Body of pancreas (tissue), 4 donors: ENCODE results near the gene GRAMD2A. TPM values are rescaled to one million over a fixed set of nuclear protein-coding genes. Genes with fewer than 3 reads are reported as not detected.

Experiments used
- ATAC-seq: fragments of 150-250 bp; one replicate; pipeline ENCODE4 v1.9.1; 2016
- DNase-seq, 4 donors: peaks; one replicate each; pipeline ENCODE4 v3.0.0-alpha.2; 2019
- H3K27ac ChIP-seq, 4 donors: fragments of 200-600 bp; sonication (generic); 1 replicate in 3 of 4; 2 replicates in 1 of 4; pipeline versions ENCODE4 v1.5.1 to v1.6.1; 2016 to 2019; ENCODE audit warnings: mild to moderate bottlenecking in 1 of 4, mixed read lengths in 1 of 4, moderate library complexity in 1 of 4
- H3K27me3 ChIP-seq, 2 donors: fragments of 200-600 bp; sonication (generic); one replicate each; pipeline ENCODE4 v1.6.0; 2016; ENCODE audit warnings: mild to moderate bottlenecking in 1 of 2
- H3K36me3 ChIP-seq, 2 donors: fragments of 200-600 bp; sonication (generic); replicated peaks in 1 of 2; 2 replicates each; pipeline ENCODE4 v1.5.1; 2016; ENCODE audit warnings: low read depth in 2 of 2; ENCODE audit not compliant: insufficient read depth in 1 of 2
- H3K4me1 ChIP-seq: fragments of 200-600 bp; sonication (generic); one replicate; pipeline ENCODE4 v1.6.0; 2016
- H3K4me3 ChIP-seq, 2 donors: fragments of 200-600 bp; sonication (generic); 1 replicate in 1 of 2; 2 replicates in 1 of 2; pipeline ENCODE4 v1.5.1; 2016 to 2019
- H3K9me3 ChIP-seq, 3 donors: fragments of 200-600 bp; sonication (generic); 1 replicate in 2 of 3; 2 replicates in 1 of 3; pipeline ENCODE4 v1.5.1; 2016
- POLR2A ChIP-seq, 3 donors: fragments of 450-650 bp; IDR thresholded peaks; one replicate each; pipeline ENCODE4 v1.6.1; 2016; ENCODE audit warnings: antibody characterized with exemption in 3 of 3, mild to moderate bottlenecking in 2 of 3
- WGBS, 2 donors: methylation state at CpG; one replicate each; pipeline ENCODE4 v1.1.5; 2017; 5-methylcytosine and 5-hydroxymethylcytosine counted together
- intact Hi-C: fragments of 100-400 bp; cut with DNase I; formaldehyde crosslinking; loops from one replicate; pipeline ENCODE4 v1.15.1; 2023
- total RNA-seq, 2 donors: library from RNA; depleted of rRNA; stranded (reverse); fragments of >200 nt; gene quantifications; one replicate each; pipeline ENCODE4 v1.1.0, GENCODE V29; 2016
- TF ChIP-seq, protein P1 (sequence below), 7 experiments: fragments of 450-650 bp in 4 of 7; fragments of 200-600 bp in 3 of 7; sonication (generic) in 3 of 7; IDR thresholded peaks; one replicate each; pipeline ENCODE4 v1.5.1; 2016 to 2019; ENCODE audit warnings: antibody characterized with exemption in 7 of 7

Gene GRAMD2A
- total RNA-seq, 2 donors from 2014 or later: 0.26 TPM; not detected in 1

DNA sequence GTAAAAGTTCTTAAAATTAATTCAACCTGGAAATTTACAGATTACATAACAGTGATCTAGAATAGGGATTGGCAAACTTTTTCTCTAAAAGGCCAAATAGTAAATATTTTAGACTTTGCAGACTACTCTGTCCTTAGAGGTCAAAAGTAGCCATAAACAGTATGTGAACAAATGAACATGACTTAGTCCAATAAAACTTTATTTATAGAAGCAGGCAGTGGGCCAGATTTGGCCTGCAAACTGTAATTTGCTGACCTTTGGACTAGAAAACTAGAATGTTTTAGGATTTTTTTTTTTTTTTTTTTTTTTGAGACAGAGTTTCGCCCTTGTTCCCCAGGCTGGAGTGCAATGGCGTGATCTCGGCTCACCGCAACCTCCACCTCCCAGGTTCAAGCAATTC is 67.3 kb downstream of the GRAMD2A start:
- H3K9me3 ChIP-seq: no peaks in the 10 kb centered on the region
- no peak overlapping the region for H3K4me3 ChIP-seq
- H3K27ac ChIP-seq: no peak overlapping the region
- no peaks in the 10 kb centered on the region for H3K27me3 ChIP-seq
- TF ChIP-seq POLR2A (IDR thresholded peaks at IDR 0.05): no peak
- TF ChIP-seq, protein P1, sequence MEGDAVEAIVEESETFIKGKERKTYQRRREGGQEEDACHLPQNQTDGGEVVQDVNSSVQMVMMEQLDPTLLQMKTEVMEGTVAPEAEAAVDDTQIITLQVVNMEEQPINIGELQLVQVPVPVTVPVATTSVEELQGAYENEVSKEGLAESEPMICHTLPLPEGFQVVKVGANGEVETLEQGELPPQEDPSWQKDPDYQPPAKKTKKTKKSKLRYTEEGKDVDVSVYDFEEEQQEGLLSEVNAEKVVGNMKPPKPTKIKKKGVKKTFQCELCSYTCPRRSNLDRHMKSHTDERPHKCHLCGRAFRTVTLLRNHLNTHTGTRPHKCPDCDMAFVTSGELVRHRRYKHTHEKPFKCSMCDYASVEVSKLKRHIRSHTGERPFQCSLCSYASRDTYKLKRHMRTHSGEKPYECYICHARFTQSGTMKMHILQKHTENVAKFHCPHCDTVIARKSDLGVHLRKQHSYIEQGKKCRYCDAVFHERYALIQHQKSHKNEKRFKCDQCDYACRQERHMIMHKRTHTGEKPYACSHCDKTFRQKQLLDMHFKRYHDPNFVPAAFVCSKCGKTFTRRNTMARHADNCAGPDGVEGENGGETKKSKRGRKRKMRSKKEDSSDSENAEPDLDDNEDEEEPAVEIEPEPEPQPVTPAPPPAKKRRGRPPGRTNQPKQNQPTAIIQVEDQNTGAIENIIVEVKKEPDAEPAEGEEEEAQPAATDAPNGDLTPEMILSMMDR (IDR thresholded peaks at IDR 0.05): no peak
- H3K4me1 ChIP-seq: no peaks in the 10 kb centered on the region
- no peak for DNase-seq
- 98 to 100% methylated on average over 4 of the region's 4 CpGs for WGBS, 2 donors
- intact Hi-C loops: no loop called here
- no peak for ATAC-seq
- H3K36me3 ChIP-seq: no peaks in the 10 kb centered on the region

DNA sequence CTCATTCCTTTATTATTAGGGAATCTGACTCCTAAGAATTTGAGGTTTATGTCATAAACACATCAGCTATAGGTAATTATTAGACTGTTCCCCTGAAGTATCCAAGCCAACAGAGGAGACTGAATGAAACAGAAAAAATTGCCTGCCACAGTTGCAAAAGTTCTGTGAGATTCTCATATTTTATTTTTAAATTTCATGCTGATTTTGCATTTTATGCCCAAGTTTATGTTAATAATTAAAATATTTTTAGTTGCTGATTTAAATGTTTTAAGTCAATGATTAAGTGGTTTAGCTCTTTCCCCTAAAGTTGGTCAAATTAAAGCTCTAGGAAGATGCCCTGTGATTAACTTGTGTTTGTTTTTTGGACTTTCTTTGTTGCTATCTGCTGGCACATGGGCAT is 69.2 kb downstream of the GRAMD2A start:
- TF ChIP-seq, protein P1 (IDR thresholded peaks at IDR 0.05): no peak
- TF ChIP-seq POLR2A (IDR thresholded peaks at IDR 0.05): no peak
- Histone ChIP-seq H3K27me3 (no peaks in the 10 kb centered on the region), H3K4me1 (no peaks in the 10 kb centered on the region), H3K9me3 (no peaks in the 10 kb centered on the region), H3K36me3 (no peaks in the 10 kb centered on the region), H3K4me3 (no peak overlapping the region), H3K27ac (no peak overlapping the region)
- intact Hi-C loops: no loop called here
- DNase-seq (no peak), ATAC-seq (no peak)

DNA sequence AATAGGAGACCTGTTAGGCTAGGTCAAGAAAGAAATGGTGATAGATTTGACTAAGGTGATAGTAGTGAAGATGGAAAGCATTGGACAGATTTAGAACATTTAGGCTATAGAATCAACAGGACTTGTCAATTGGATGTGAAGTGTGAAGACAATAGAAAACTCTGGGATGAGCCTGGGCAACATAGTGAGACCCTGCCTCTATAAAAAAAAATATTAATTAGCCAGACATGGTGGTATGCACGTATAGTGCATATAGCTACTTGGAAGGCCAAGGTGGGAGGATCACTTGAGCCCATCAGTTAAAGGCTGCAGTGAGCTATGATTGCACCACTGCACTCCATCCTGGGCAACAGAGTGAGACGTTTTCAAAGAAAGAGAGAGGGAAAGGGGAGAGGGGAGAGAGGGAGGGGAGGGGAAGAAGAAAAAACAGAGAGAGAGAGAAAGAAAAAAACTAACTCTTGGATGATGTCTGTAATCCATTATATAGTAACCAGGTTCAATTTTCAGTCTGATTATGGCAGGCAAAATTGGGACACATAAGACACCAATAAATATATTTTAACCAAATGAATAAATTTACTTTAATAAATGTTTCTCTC is 69.8 kb downstream of the GRAMD2A start:
- TF ChIP-seq, protein P1 (IDR thresholded peaks at IDR 0.05): no peak
- no peak for TF ChIP-seq POLR2A (IDR thresholded peaks at IDR 0.05)
- WGBS, 2 donors: 51 to 61% methylated on average over 2 of the region's 2 CpGs
- intact Hi-C loops: no loop called here
- no peaks in the 10 kb centered on the region for H3K4me1 ChIP-seq
- H3K9me3 ChIP-seq: no peaks in the 10 kb centered on the region
- ATAC-seq: no peak
- H3K27me3 ChIP-seq: no peaks in the 10 kb centered on the region
- H3K36me3 ChIP-seq: no peaks in the 10 kb centered on the region
- DNase-seq: no peak
- no peak overlapping the region for H3K4me3 ChIP-seq
- no peak overlapping the region for H3K27ac ChIP-seq

DNA sequence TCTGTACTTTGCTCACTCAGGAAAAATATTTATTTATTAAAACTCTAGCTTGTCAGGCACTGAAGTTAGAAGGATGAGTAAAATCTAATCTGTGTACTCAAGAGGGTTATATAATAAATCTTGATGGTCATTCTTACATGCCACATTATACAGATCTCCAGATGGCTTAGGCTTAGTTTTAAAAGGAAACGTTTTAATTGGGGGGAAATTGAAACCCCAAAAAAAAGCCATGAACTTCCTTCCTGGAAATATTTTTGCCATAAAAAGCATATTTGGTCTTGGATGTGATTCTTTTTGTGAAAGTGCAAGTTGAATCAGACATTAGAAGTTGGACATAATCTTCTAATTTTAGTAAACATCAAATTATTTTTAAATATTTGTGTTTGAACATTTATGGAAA is 73.4 kb downstream of the GRAMD2A start:
- DNase-seq (no peak), ATAC-seq (no peak)
- intact Hi-C loops: no loop called here
- WGBS, 2 donors: 14 to 25% methylated on average over 1 of the region's 1 CpG
- Histone ChIP-seq H3K4me1 (peaks cover under 1% of the 10 kb centered on the region), H3K27ac (no peak overlapping the region), H3K9me3 (no peaks in the 10 kb centered on the region), H3K4me3 (no peak overlapping the region), H3K27me3 (no peaks in the 10 kb centered on the region), H3K36me3 (no peaks in the 10 kb centered on the region)
- no peak for TF ChIP-seq POLR2A (IDR thresholded peaks at IDR 0.05)
- TF ChIP-seq, protein P1 (IDR thresholded peaks at IDR 0.05): no peak
